Posterior vena cava (tissue), 2 donors: Measurements from ENCODE around the gene ARHGAP4. TPM values are rescaled to one million over a fixed set of nuclear protein-coding genes. Genes with fewer than 3 reads are reported as not detected.
A peak's percentile ranks its signal among the peaks of the same experiment; 100 is the strongest.

ENCODE experiments used
- DNase-seq: peaks from one replicate; pipeline ENCODE4 v3.0.0-alpha.2; 2020; ENCODE audit warnings: low spot score
- intact Hi-C, 2 donors: fragments of 100-400 bp; cut with DNase I; formaldehyde crosslinking; loops; one replicate each; pipeline versions ENCODE4 v1.14.1 to v1.14.2; 2022 to 2023
- total RNA-seq, 2 donors: library from RNA; stranded (reverse); fragmentation: NEBNext Ultra II Directional; extraction: Animal tissue kit (Norgen Biotek cat#: 25700); gene quantifications; one replicate each; pipeline ENCODE4 v1.2.1, GENCODE V29; 2021
- donor health status: DM: yes; HTN: yes; CAD: no.
- donor health status: DM: yes; HTN: yes; CAD: no.

ARHGAP4 gene
- total RNA-seq, 2 donors from 2014 or later = 36.3 to 47.1 TPM

DNA sequence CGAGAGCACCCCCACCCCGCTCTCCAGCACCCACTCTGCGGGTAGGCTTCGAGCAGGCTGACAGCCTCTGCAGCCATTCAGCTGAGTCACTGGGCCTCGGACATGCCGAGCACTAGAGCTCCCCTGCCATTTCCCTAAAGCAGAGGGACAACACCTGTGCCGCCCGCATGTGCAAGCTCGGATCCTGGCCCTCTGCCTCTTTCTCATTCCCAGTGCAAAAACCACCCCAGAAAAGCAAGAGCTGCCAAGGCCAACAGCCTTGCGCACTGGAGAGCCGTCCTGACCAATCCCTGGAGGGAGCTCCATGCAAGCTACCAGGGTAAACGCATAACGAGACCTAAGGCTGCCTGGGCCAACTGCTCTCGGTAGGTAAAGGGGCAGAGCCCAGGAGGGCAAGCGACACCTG lies 40.2 kb upstream of the ARHGAP4 start:
- DNase-seq = no peak
- intact Hi-C loops = no loop called here

DNA sequence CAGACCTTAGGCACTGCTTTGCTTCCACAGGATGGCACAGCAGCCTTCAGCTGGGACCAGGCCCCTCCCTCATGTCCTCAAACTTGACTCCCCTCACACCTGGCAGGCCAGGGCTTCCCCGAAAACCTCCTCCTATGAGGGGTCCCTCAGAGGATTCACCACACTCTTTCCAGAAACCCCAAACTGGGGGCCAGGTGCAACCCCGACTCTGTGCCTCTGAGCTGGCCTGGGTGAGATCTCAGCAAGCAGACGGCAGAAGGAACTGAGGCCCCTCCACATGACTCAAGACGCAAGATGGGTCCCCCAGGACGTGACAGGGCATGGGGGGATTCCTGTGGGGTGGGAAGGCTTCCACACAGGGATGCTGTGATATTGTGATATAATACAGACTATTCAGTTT lies 39.3 kb upstream of the ARHGAP4 start:
- intact Hi-C loops = no loop called here
- DNase-seq = no peak

DNA sequence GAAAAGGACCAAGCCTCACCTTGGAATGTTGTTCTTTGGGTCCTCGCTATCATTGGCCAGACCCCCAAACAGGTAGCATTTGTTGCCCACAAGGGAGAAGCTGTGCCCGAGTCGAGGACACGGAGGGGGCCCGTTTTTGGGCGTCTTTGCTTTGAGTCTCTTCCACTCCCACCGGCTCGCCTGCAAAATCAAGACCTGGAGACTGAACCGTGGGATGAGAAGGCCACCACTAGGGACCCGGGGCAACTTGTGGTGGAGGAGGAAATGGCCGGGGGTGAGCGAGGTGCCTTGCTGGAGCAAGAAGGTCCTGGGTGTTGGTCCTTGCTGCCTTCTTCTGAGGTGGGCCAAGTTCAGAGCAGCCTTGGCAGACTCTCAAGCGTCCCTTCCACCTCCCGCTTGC lies 38.0 kb upstream of the ARHGAP4 start:
- DNase-seq = no peak
- intact Hi-C loops = no loop called here

DNA sequence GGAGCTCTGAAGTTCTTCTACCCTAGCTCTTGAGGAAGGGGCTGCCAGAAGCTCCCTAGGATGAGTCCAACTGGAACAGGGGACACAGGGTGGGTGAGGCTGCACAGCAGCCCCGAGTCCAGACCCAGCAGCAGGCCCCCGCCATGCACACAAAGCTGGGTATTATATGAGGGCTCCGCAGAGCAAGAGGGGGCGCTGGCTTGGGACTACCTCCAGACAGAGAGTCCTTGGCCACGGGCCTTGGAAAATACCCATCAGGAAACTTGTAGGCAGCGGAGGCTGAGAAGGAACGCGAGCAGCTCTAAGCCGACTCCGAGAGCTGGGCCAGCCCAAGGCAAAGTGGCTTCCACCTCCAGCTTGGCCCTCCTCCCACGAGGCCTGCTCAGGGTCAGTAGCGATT lies 37.5 kb upstream of the ARHGAP4 start:
- intact Hi-C loops = no loop called here
- DNase-seq = no peak

DNA sequence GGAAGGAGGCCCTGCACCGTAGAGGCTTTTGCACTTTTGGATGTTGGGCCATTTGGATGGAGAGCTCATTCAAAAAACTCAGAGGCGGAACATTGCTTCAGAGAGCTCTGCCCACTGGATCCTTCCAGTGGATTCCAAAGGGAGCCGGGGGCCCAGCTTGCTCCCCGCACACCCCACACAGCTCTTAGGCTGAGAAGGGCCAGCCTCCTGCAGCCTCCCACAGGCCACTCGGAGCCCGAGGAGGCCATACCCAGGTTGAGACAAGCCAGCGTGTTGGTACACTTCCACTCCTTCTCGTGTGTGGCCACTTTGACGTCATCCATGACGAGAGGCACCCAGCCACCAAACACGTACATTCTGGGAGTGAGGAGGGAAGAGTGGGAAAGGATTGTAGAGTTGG lies 35.2 kb upstream of the ARHGAP4 start:
- no peak for DNase-seq
- intact Hi-C loops = no loop called here

DNA sequence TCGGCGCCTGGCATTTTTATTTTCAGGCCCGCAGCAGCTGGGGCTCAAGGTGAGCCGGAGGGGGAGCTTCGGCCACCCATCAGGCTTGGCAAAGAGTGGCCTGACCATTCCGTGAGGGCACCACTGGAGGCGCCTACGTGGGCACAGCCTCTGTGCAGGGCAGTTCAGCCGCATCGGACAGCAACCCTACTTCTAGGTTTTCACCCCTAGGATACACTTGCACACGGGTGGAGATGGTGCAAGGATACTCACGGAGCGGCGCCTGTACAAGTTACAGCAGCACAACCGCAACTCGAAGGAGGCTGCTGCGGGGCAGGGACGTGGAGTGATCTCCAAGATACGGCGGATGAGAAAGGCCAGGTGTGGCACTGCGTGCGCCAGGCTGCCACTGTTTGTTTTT lies 34.7 kb upstream of the ARHGAP4 start:
- intact Hi-C loops = no loop called here
- DNase-seq = no peak

DNA sequence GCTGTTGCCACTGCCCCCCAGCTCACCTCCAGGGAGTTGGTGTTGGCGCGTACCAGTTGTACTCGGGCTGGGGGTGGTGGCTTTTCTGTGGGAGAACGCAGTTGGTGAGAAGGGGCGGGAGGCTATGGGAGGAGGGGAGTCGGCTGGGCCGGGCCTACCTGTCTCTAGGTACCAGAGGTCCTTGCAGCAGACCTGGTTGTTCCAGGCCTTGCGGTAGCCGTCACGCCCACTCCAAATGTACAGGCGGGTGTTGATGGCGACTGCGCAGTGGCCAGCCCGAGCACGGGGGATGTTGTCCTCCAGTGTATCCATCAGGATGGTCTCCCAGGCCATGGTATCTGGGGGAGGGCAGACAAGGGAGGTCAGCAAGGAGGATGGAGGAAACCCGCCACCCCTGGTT lies 34.0 kb upstream of the ARHGAP4 start:
- DNase-seq = no peak
- intact Hi-C loops = no loop called here

DNA sequence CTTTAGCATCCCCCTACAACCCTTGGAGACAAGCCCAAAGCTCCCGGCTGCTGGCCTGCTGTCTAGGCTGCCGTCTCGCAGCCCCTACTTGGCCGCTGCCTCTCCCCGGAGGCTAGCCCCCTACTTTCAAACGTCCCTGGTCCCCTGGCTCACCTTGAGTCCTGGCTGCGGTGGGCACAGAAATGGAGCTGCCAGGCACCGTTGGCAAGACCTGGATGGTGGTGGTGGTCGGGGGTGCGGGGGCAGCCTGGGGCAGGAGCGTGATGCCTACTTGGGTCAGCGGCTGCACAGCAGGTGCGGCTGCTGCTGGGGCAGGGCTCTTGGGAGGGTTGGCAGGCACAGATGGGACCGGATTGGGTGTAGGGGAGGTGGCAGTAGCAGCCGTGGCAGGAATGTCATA lies 33.6 kb upstream of the ARHGAP4 start:
- no peak for DNase-seq
- intact Hi-C loops = loop anchor here in 1 of 2 donors (10.0 kb wide), 1 partner anchor 1005 kb away; no protein-coding TSS in a partner anchor

DNA sequence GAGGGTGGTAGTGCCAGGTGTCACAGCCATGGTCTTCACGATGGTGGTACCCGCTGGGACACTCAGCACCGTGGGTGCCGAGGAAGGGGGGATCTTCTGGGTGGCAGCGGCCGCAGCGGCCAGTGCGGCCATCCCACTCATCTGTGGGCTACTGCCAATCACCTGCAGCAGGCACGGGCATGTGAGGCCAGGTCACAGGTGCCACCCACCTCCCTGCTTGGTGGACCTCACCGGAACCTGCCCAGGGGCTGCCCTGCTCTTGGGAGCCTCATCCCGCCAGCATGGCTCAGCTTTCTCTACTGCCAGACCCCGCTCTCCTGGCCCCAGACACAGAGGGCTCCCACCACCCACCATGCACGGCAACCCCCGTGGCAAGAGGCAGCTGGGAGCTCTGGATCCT lies 32.5 kb upstream of the ARHGAP4 start:
- intact Hi-C loops = loop anchor here in 1 of 2 donors (10.0 kb wide), 1 partner anchor 1004 kb away; no protein-coding TSS in a partner anchor
- no peak for DNase-seq

DNA sequence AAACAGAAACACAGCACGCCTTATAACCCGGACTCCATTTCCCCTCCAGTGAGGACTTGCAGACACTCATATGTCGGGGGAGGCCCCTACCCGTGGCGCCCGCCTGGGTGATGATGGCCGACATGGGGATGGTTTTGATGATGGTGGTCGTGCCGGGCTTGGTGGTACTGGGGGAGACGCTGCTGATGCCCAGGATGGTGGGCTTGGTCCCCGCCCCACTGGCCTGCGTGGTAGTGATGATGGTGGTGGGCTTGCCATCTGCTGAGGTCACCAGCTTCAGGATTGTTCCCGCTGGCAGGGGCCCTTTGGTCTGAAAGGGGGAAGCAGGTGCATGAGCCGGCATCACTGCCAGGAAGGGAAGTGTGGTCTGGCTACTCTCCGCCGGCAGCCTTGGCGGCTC lies 31.2 kb upstream of the ARHGAP4 start:
- intact Hi-C loops = loop anchor here in 1 of 2 donors (10.0 kb wide), 1 partner anchor 1002 kb away; no protein-coding TSS in a partner anchor
- no peak for DNase-seq

DNA sequence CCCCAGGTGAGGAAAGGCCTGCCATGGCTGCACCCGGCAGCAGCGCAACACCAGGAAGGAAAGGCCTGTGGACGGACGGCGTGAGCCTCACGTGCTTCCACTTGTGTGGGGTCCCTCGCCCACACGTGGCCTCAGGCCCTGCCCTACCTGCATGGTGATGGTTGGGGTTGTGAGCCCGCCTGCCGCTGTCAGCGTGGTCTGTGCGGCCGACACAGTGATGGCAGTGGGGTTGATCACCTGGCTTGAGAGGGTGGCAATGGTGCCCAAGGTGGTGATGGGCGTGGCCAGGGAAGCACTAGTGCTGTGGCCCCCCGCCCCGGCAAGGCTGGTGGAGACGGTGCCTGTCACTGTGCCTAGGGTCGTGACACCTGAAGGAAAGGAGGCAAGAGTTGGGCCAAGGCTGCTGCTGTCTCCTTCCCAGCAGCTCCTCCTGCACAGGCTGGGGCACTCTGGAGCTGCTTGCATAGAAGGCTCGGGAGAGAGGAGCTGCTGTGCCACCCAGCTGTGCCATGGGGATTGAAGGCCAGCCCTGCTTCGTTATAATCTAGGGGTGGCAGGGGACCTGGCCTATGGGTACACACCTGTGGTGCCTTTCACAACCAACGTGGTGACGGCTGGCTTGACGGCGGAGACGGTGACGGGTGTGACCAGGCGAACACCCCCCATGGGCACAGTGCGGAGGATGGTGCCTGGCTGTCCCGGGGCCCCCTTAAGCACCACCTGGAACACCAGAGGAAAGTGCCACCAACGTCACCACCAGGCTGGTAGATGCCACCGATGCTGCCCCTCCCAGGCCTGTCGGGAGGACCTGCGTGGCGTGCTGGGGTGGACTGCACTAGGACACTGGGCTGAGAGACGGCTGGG lies 30.2 kb upstream of the ARHGAP4 start:
- intact Hi-C loops = loop anchor here in 1 of 2 donors (10.0 kb wide), 1 partner anchor 1001 kb away; no protein-coding TSS in a partner anchor
- DNase-seq = no peak

DNA sequence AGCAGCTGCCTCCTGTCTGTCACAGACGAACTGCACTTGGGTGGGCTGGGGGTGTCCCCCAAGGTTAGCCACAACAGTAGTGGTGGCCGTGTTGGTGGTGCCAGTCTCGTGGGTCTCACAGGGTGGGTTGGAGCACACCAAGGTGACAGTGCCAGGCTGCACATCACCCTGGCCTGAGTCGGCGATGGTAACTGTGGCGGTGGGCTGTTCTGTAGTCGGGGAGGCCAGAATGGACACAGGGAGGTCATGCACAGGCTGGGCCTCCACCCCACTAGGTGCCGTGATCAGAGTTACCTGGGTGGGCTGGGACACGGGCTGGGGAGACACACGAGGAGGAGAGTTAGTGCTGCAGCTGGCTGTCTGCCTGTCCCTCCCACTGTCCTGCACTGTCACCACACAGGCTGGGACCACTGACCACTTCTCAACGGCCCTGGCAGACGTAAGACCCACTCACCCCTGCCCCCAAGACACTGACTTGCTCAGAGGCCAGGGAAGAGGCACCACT lies 29.2 kb upstream of the ARHGAP4 start:
- DNase-seq = no peak
- intact Hi-C loops = loop anchor here in 1 of 2 donors (10.0 kb wide), 1 partner anchor 1000 kb away; no protein-coding TSS in a partner anchor

DNA sequence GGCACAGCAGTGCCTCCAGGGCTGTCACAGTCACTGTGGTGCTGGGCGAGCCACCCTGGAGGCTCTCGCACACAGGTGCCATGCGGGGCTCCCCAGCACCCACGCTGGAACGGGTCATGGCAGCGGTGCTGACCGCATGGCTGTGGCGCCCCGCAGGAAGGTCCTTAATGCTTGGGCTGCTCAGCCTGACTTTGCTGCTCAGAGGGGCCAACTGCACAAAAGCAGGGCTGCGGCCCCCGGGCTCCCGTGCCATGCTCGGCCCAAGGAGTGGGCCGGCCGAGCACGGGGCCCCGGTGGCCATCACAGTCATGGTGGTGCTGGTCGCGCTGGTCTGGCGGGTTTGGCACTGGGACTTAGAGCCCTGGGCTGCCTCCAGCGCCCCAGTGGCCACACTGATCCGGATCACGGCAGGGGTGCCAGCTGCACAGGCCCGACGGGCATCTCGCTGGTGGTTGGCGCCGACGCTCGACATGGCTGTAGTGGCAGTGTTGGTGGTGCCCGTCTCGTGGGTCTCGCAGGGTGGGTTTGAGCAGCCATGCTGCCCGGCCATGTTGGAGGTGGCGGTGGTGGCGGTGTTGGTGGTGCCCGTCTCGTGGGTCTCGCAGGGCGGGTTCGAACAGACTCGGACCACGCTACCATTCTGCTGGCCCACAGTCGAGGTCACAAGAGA lies 28.6 kb upstream of the ARHGAP4 start:
- intact Hi-C loops = loop anchor here in 1 of 2 donors (10.0 kb wide), 1 partner anchor 1000 kb away; no protein-coding TSS in a partner anchor
- DNase-seq = no peak

DNA sequence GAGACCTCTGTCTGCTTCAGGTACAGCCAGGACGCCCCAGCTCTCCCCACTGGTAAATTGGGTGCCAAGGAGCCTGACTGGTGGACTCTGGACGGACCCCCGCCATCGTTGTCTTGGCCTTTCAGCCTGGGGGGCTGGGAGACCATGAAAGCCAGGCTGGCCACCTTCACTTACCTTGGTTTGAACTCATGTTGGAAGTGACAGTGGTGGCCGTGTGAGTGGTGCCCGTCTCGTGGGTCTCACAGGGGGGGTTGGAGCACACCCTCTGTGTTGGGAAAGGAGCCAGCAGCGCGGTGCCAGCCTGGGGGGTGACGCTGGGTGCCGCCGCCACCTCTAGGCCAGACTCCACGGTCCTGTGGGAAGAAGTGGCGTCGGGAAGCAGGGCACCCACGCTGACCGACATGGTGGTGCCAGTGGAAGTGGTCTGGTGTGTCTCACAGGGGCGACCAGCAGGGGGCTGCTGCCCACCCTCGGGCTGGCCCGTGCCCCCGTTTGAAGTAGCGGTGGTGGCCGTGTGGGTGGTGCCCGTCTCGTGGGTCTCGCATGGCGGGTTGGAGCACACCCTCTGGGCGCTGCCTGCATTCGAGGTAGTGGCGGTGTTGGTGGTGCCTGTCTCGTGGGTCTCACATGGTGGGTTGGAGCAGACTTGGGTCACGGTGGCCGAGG lies 28.0 kb upstream of the ARHGAP4 start:
- intact Hi-C loops = loop anchor here in 1 of 2 donors (2.0 to 10.0 kb wide), 2 partner anchors 189 to 999 kb away; partner anchors contain the start of gene PLXNB3

DNA sequence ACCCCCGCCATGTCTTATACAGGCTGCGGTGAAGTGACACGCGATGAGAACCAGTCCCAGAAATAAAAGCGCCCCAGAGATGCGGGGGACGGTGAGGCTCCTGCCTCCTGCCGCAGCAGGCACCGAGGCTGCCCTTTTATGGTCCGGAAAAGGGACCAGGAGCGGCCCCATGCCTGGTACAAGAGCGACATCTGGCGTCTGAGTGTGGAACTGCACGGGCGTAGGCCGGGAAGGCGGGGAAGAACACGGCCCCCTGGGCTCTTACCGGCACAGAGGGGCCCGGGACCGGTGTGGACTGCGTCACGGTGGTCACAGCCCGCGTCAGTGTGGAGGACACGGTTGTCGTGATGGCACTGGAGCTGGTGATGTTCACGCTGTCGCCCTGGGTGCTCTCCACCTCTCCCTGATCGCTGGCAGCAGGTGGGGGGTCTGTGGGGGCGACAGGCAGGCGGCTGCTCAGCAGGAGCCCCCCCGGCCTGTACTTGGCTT lies 27.3 kb upstream of the ARHGAP4 start:
- intact Hi-C loops = loop anchor here in 1 of 2 donors (2.0 to 10.0 kb wide), 2 partner anchors 189 to 999 kb away; partner anchors contain the start of gene PLXNB3
- peak; percentile 95 for DNase-seq

More for the DNA sequence above, 28.0 kb upstream of the ARHGAP4 start:
- DNase-seq = no peak

DNA sequence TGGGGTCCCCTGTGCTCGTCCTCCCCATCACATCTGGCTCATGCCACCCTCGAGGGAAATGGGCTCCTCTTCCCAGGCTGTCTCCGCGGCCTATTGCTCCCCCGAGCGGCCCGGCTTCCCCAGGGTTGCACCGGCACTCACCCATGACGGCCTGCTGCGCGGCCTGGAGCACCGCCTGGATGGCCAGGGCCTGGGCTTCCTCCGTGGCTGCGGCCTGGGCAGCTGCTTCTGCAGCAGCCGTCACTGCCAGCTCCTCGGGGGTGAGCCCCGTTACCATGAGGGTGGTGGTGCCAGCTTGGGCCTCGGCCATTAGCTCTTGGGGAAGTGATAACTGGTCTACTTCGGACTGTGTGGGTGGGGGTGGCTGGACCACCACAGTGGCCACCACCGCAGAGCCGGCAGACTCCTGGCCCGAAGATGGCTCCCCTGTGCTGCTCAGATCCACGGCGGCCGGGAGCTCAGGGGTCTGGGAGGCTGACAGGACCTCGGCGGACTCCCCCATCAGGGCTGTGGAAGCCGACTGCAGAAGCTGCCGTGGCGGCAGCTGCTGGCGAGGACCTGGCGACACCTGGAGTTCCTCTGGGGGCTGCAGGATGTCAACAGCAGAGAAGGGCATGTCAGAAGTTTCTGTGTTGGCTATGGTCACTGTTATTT lies 26.4 kb upstream of the ARHGAP4 start:
- intact Hi-C loops = loop anchor here in 1 of 2 donors (2.0 to 10.0 kb wide), 2 partner anchors 188 to 998 kb away; partner anchors contain the start of gene PLXNB3
- no peak for DNase-seq

DNA sequence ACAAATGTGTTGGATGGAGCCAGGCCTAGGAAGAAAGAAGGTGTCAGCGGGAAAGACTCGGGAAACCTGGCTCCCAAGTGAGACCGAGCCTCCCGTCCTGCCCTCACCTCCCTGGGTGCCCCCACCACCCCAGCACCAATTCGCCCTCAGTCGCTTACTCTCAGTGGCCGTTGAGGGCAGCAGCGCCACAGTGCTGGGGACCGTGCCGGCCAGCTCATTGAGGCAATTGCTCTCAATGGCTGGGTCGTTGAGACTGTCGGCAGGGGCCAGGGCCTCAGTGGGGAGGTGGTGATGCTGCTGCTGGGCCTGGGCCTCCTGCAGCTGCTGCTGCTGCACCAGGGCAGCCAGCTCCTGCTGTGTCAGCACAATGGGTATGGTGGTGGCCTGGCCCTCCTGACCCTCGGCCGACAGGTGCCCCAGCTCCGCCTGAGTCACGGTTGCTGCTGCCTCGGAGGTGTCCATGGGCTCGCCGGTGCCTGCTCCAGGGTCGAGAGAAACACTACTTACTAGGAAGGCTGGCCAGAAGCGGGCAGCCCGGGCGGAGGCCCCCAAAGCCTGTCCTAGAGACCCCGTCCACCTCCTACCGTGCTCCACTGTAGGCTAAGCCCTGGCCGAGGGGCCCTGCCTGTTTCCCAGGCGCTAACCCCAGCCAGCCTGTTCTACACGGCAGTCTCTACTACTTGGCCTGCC lies 25.8 kb upstream of the ARHGAP4 start:
- intact Hi-C loops = loop anchor here in 1 of 2 donors (2.0 to 10.0 kb wide), 2 partner anchors 187 to 997 kb away; partner anchors contain the start of gene PLXNB3

DNA sequence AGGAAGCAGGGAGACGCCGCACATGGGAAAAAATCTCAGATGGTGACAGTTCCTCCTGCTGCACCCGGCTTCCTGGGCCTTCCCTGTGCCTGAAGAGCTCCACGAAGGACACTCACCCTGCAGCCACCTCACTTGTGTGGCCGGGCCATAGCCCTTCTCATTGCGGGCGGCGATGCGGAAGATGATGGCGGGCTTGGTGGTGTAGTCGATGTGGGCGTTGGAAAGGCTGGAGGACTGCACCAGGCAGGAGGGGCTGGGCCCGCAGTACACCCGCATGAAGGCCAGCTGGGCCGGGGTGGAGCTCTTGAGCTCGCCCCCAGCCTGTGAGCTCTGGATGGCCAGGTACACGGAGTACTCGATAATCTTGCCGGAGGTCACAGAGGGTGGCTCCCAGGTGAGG lies 24.1 kb upstream of the ARHGAP4 start:
- intact Hi-C loops = loop anchor here in 1 of 2 donors (10.0 kb wide), 1 partner anchor 995 kb away; no protein-coding TSS in a partner anchor
- no peak for DNase-seq

More for the DNA sequence above, 25.8 kb upstream of the ARHGAP4 start:
- DNase-seq = no peak
